Ascending aorta (tissue), 2 donors: ENCODE results near the gene GABARAPL1. TPM values are rescaled to one million over a fixed set of nuclear protein-coding genes. Genes with fewer than 3 reads are reported as not detected.
"Not testable (repeated sequence)": the region's sequence is repeated elsewhere in the genome, so short reads cannot be mapped to it uniquely, and the experiment has no call there.

Experiments
- DNase-seq, 2 donors: peaks; one replicate each; pipeline ENCODE4 v3.0.0-alpha.2; 2019; ENCODE audit warnings: low spot score in 2 of 2
- H3K27ac ChIP-seq, 2 donors: fragments of 200-600 bp; sonication (generic); one replicate each; pipeline ENCODE4 v1.5.1; 2016 to 2017; ENCODE audit warnings: mild to moderate bottlenecking in 1 of 2
- H3K27me3 ChIP-seq: fragments of 200-600 bp; sonication (generic); one replicate; pipeline ENCODE4 v1.5.1; 2017
- H3K36me3 ChIP-seq, 2 donors: fragments of 200-600 bp; sonication (generic); one replicate each; pipeline ENCODE4 v1.5.1; 2016
- H3K4me1 ChIP-seq, 2 donors: fragments of 200-600 bp; sonication (generic); one replicate each; pipeline ENCODE4 v1.5.1; 2016 to 2017; ENCODE audit warnings: mild to moderate bottlenecking in 1 of 2
- H3K4me3 ChIP-seq, 2 donors: fragments of 200-600 bp; sonication (generic); one replicate each; pipeline ENCODE4 v1.5.1; 2016 to 2017; ENCODE audit warnings: mild to moderate bottlenecking in 1 of 2
- H3K9me3 ChIP-seq, 2 donors: fragments of 200-600 bp; sonication (generic); one replicate each; pipeline ENCODE4 v1.5.1; 2016
- intact Hi-C: fragments of 100-400 bp; cut with DNase I; formaldehyde crosslinking; loops from one replicate; pipeline ENCODE4 v1.15.1; 2023
- total RNA-seq: library from RNA; depleted of rRNA; stranded (reverse); fragments of >200 nt; gene quantifications from one replicate; pipeline ENCODE4 v1.1.0, GENCODE V29; 2016
- TF ChIP-seq, protein P1 (sequence below), 3 experiments: fragments of 200-600 bp in 2 of 3; fragments of 450-650 bp in 1 of 3; sonication (generic) in 2 of 3; IDR thresholded peaks; one replicate each; pipeline ENCODE4 v1.5.1; 2016 to 2019; ENCODE audit warnings: antibody characterized with exemption in 3 of 3, mild to moderate bottlenecking in 1 of 3, moderate library complexity in 1 of 3

The GABARAPL1 gene
- total RNA-seq, 1 donor from 2014 or later, result 239 TPM

DNA sequence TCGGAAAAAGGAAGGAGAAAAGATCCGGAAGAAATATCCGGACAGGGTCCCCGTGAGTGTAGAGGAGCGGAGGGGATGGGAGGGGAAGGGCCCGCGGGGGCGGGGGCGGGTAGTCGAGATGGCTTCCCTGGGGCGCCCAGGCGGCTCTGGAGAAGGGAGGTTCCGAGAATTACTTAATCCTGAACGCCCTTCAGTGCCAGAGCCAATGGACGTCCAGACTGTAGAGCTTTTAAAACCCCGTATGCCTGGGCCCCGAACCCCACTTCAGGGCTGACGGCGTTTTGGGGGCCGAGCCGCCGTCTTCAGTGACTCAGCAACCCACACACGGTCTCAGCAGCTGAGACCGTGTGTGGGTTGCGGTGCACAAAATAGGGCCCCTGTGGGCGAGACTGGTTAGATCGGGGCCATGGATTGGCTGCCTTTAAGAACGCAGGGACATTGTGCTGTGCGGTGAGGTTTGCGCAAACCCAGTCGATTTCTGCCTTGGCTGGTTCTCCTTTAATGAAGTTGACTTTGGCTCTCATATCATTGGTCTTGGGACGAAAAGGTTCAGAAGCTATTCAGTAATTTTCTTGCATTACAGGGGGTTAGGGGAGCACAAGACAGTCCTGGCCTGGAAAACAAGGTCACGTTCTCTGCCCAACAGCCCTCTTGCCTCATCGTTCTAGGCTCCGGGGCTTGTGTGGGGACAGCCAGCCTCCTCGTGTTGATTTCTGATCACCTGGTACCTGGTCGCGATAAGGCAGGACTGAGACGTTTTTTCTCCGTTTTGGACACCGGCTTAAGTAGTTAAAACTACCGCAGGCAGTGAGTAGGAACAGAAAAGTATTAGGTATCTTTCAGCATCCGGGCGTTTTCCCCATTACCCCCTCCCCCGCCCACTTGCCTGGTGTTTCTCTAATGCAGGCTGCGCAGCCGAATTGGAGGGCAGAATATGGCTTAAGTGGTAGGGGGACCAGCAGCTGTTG, 775 bp downstream of the GABARAPL1 start:
- H3K9me3 ChIP-seq, result no peaks in the 10 kb centered on the region
- H3K4me3 ChIP-seq, result peak overlapping the region; percentile 90 to 93
- peaks cover 0 to 14% of the 10 kb centered on the region in 2 donors for H3K4me1 ChIP-seq
- H3K36me3 ChIP-seq, result peaks cover 5 to 9% of the 10 kb centered on the region in 2 donors
- peak overlapping the region; percentile 99 to 100 for H3K27ac ChIP-seq
- TF ChIP-seq, protein P1, sequence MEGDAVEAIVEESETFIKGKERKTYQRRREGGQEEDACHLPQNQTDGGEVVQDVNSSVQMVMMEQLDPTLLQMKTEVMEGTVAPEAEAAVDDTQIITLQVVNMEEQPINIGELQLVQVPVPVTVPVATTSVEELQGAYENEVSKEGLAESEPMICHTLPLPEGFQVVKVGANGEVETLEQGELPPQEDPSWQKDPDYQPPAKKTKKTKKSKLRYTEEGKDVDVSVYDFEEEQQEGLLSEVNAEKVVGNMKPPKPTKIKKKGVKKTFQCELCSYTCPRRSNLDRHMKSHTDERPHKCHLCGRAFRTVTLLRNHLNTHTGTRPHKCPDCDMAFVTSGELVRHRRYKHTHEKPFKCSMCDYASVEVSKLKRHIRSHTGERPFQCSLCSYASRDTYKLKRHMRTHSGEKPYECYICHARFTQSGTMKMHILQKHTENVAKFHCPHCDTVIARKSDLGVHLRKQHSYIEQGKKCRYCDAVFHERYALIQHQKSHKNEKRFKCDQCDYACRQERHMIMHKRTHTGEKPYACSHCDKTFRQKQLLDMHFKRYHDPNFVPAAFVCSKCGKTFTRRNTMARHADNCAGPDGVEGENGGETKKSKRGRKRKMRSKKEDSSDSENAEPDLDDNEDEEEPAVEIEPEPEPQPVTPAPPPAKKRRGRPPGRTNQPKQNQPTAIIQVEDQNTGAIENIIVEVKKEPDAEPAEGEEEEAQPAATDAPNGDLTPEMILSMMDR (IDR thresholded peaks at IDR 0.05), result no peak
- DNase-seq, result peak; percentile 74 to 93
- intact Hi-C loops, result loop anchor here (2.0 to 10.0 kb wide), 5 partner anchors 149 to 1519 kb away; partner anchors contain the start of genes A2M, MAGOHB, RIMKLB and SMIM10L1
- no peaks in the 10 kb centered on the region for H3K27me3 ChIP-seq

DNA sequence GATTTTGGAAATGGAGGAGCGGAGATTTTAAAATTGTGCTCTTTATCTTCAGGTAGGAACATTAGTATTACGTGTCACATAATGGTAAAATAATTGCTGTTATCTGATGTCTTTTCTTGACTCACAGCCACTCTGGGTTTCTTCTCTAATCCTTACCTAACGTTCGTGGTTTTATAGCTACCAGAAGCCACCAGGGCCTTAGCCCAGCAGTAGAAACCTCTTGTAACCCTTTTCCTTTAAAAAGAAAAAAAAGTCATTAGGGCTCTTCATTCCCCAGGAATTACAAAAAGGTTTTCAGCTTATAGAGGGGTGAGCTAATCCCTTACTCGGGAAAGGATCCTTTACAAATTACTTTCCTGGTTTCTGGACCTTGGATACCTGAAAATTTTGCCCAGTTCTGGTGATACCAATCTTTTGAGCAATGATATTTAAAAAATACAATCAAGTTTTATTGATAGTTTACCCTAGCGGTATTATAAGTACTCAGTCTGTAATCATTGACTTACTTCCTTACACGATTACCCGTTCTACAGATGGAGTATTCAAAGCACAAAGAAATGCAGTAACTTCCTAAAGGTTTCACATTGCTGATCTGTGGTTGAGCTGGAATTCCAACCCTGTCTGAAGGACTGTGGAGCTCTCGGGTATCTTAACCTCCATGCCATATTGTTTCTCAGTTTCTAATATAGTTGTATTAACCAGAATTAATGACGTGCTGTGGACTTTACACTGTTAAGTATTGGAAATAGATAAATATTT, 1.6 kb downstream of the GABARAPL1 start:
- Histone ChIP-seq H3K4me3 (peak overlapping the region; percentile 90 to 93), H3K9me3 (no peaks in the 10 kb centered on the region), H3K36me3 (peaks cover 13 to 17% of the 10 kb centered on the region in 2 donors), H3K4me1 (peaks cover 0 to 14% of the 10 kb centered on the region in 2 donors), H3K27ac (peak overlapping the region; percentile 99 to 100), H3K27me3 (no peaks in the 10 kb centered on the region)
- intact Hi-C loops, result loop anchor here (5.0 to 10.0 kb wide), 4 partner anchors 148 to 1520 kb away; partner anchors contain the start of genes A2M, RIMKLB and SMIM10L1
- TF ChIP-seq, protein P1 (IDR thresholded peaks at IDR 0.05), result no peak
- no peak for DNase-seq

DNA sequence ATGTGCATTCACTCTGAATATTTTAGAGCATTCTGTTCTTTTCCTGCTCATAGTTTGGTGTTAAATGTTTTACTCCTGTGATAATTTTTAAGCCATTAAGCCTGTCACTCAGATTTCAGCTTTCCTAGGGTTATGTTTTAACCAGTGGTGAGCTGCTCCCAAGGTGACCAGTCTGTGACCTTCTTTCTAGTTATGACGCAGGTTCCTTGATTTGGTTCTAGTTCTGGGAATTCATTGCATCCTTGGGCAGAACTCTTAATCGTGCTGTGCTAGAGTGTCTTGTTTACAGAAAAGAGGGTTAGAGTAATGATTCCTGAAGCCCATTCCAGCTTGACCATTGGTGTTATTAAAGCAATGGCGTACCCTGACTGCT, 2.2 kb downstream of the GABARAPL1 start:
- Histone ChIP-seq H3K4me3 (peak overlapping the region; percentile 90 to 93), H3K4me1 (peaks cover 0 to 19% of the 10 kb centered on the region in 2 donors), H3K9me3 (no peaks in the 10 kb centered on the region), H3K27ac (peak overlapping the region; percentile 99 to 100), H3K27me3 (no peaks in the 10 kb centered on the region), H3K36me3 (peaks cover 13 to 23% of the 10 kb centered on the region in 2 donors)
- no peak for DNase-seq
- TF ChIP-seq, protein P1 (IDR thresholded peaks at IDR 0.05), result no peak
- intact Hi-C loops, result loop anchor here (5.0 to 10.0 kb wide), 4 partner anchors 147 to 1520 kb away; partner anchors contain the start of genes A2M, RIMKLB and SMIM10L1

DNA sequence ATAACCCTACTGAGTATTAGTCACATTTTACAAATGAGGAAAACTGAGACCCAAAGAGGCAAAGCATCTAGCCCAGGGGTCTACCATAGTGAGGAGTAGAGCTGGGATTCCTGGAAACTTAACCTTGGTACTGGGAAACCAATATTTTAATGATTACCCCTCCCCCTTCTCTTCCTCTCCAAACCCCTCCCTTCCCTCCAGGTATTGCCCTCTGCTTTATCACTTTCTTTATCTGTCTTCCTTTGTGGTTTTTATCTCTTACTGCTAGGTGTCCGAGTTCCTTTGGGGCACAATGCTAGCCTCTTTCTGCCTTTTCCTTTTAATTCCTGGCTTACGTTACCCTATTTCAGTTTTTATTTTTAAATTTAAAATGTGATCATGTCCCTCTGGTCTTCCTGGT, 2.8 kb downstream of the GABARAPL1 start:
- H3K27me3 ChIP-seq, result no peaks in the 10 kb centered on the region
- H3K27ac ChIP-seq, result peak overlapping the region; percentile 99 to 100
- no peaks in the 10 kb centered on the region for H3K9me3 ChIP-seq
- H3K4me3 ChIP-seq, result peak overlapping the region; percentile 90 to 93
- intact Hi-C loops, result loop anchor here (10.0 kb wide), 3 partner anchors 959 to 1521 kb away; partner anchors contain the start of genes A2M, RIMKLB and SMIM10L1
- TF ChIP-seq, protein P1 (IDR thresholded peaks at IDR 0.05), result no peak
- peaks cover 13 to 28% of the 10 kb centered on the region in 2 donors for H3K36me3 ChIP-seq
- no peak for DNase-seq
- peaks cover 0 to 23% of the 10 kb centered on the region in 2 donors for H3K4me1 ChIP-seq

DNA sequence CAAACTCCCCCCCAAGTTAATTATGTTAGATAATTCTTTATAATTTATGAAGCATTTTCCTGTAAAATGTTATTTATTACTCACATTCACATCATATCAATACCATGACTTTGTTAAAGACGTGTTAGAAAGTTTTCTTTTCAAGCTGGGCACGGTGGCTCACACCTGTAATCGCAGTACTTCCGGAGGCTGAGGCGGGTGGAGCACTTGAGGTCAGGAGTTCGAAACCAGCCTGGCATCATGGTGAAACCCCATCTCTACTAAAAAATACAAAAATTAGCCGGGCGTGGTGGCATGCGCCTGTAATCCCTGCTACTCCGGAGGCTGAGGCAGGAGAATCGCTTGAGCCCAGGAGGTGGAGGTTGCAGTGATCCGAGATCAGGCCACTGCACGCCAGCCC, 3.3 kb downstream of the GABARAPL1 start:
- H3K4me3 ChIP-seq, H3K27ac ChIP-seq, H3K9me3 ChIP-seq, H3K27me3 ChIP-seq, DNase-seq: not testable (repeated sequence)
- Histone ChIP-seq H3K36me3 (peaks cover 13 to 33% of the 10 kb centered on the region in 2 donors), H3K4me1 (peaks cover 0 to 25% of the 10 kb centered on the region in 2 donors)
- intact Hi-C loops, result loop anchor here (10.0 kb wide), 3 partner anchors 959 to 1521 kb away; partner anchors contain the start of genes A2M, RIMKLB and SMIM10L1
